Ovary (tissue), 9 donors: ENCODE data around the gene GRWD1. TPM values are rescaled to one million over a fixed set of nuclear protein-coding genes. Genes with fewer than 3 reads are reported as not detected.

Experiments
- DNase-seq, 5 donors: peaks; one replicate each; pipeline ENCODE4 v3.0.0-alpha.2; 2019 to 2020
- H3K27ac ChIP-seq, 2 donors: fragments of 200-600 bp; one replicate each; pipeline versions ENCODE4 v1.5.1 to v1.8.0; 2019 to 2022
- H3K27me3 ChIP-seq: fragments of 200-600 bp; one replicate; pipeline ENCODE4 v1.8.0; 2022
- H3K36me3 ChIP-seq: fragments of 200-600 bp; sonication (generic); one replicate; pipeline ENCODE4 v1.5.1; 2019
- H3K4me1 ChIP-seq: one replicate; pipeline ENCODE4 v1.8.1; 2013; ENCODE audit warnings: mild to moderate bottlenecking, moderate library complexity; ENCODE audit not compliant: insufficient read depth
- H3K4me3 ChIP-seq: fragments of 200-600 bp; sonication (generic); one replicate; pipeline ENCODE4 v1.5.1; 2017
- H3K9me3 ChIP-seq, 2 donors: fragments of 200-600 bp in 1 of 2; sonication (generic) in 1 of 2; one replicate each; pipeline versions ENCODE4 v1.5.1 to v1.8.1; 2013 to 2019; ENCODE audit warnings: mild to moderate bottlenecking in 1 of 2, moderate library complexity in 1 of 2
- CTCF ChIP-seq, 3 donors: fragments of 450-650 bp in 2 of 3; fragments of 200-600 bp in 1 of 3; IDR thresholded peaks; one replicate each; pipeline versions ENCODE4 v1.5.1 to v1.8.0; 2016 to 2022; ENCODE audit warnings: antibody characterized with exemption in 3 of 3, mild to moderate bottlenecking in 1 of 3
- EP300 ChIP-seq: sonication (generic); formaldehyde crosslinking; IDR thresholded peaks from one replicate; pipeline ENCODE4 v1.6.1; 2017; ENCODE audit warnings: antibody characterized with exemption
- POLR2A ChIP-seq: fragments of 450-650 bp; IDR thresholded peaks from one replicate; pipeline ENCODE4 v1.6.1; 2017; ENCODE audit warnings: antibody characterized with exemption, mild to moderate bottlenecking, moderate library complexity
- WGBS, 3 donors: extraction: QIAGEN DNeasy Blood & Tissue Kit in 1 of 3; methylation state at CpG; one replicate each; pipeline versions ENCODE4 v1.1.5 to v1.1.7; 2013 to 2017; 5-methylcytosine and 5-hydroxymethylcytosine counted together
- intact Hi-C, 4 donors: fragments of 100-400 bp; cut with DNase I; formaldehyde crosslinking; loops; one replicate each; pipeline versions ENCODE4 v1.11.0 to v1.15.1; 2022 to 2023
- polyA plus RNA-seq, 2 donors: library from polyadenylated mRNA; stranded (reverse); fragments of 200-250 nt in 1 of 2; fragments of 350-450 nt in 1 of 2; fragmentation: Illumina TruSeq in 1 of 2; extraction: RNeasy Lipid Tissue Mini Kit (QIAGEN cat#74804) in 1 of 2; gene quantifications; one replicate each; pipeline ENCODE4 v1.2.3, GENCODE V29; 2013 to 2014
- total RNA-seq, 7 donors: library from RNA; depleted of rRNA in 2 of 7; stranded (reverse); fragments of >200 nt in 2 of 7; fragmentation: NEBNext Ultra II Directional in 3 of 7; extraction: Animal tissue kit (Norgen Biotek cat#: 25700) in 3 of 7; gene quantifications; one replicate each; pipeline versions ENCODE4 v1.1.0 to v1.2.4, GENCODE V29; 2016 to 2023
- donor health status: DM: no; HTN: no; CAD: no; lungs with moderate emphysema.
- donor health status: DM: no; HTN: no; CAD: no.
- donor health status: Bipolar disorder and iron deficiency.
- donor health status: DM: yes; HTN: yes; CAD: no.
- donor health status: DM: no; HTN: no; CAD: no.
- donor health status: DM: yes; HTN: yes; CAD: no.

The GRWD1 gene
- total and polyA plus RNA-seq, 9 donors, result 9.5 to 41.9 (median 27.9) TPM

- 75 to 83% (median 82%) methylated on average over 14 of the region's 14 CpGs for WGBS, 3 donors
- Histone ChIP-seq H3K9me3 (no peaks in the 10 kb centered on the region), H3K36me3 (no peaks in the 10 kb centered on the region), H3K27ac (no peak overlapping the region), H3K4me1 (peaks cover 7% of the 10 kb centered on the region), H3K4me3 (no peak overlapping the region), H3K27me3 (no peaks in the 10 kb centered on the region)
- DNase-seq, result peak in 1 of 5 donors; percentile 36
- TF ChIP-seq POLR2A, result no peak
- no peak for TF ChIP-seq CTCF (IDR thresholded peaks at IDR 0.05)
- no peak for TF ChIP-seq EP300
- intact Hi-C loops, result no loop called here
Measured at GRCh38 chr19:48473161-48473966, 27.6 kb downstream of the GRWD1 start.

- intact Hi-C loops, result no loop called here
- TF ChIP-seq EP300 (no peak), POLR2A (no peak), CTCF (IDR thresholded peaks at IDR 0.05) (no peak)
- WGBS, 3 donors, result 84 to 89% (median 88%) methylated on average over 16 of the region's 16 CpGs
- Histone ChIP-seq H3K36me3 (no peaks in the 10 kb centered on the region), H3K4me3 (no peak overlapping the region), H3K4me1 (peaks cover 7% of the 10 kb centered on the region), H3K27ac (no peak overlapping the region), H3K27me3 (no peaks in the 10 kb centered on the region), H3K9me3 (no peaks in the 10 kb centered on the region)
- DNase-seq, result no peak
Measured at GRCh38 chr19:48474084-48474592, 28.4 kb downstream of the GRWD1 start.

GRCh38 chr19:48475369-48476068, 29.7 kb downstream of the GRWD1 start:
- Histone ChIP-seq H3K4me1 (peaks cover under 1% of the 10 kb centered on the region), H3K9me3 (no peaks in the 10 kb centered on the region), H3K36me3 (no peaks in the 10 kb centered on the region), H3K27me3 (no peaks in the 10 kb centered on the region), H3K4me3 (no peak overlapping the region), H3K27ac (no peak overlapping the region)
- no peak for TF ChIP-seq POLR2A
- TF ChIP-seq EP300, result no peak
- no peak for TF ChIP-seq CTCF (IDR thresholded peaks at IDR 0.05)
- WGBS, 3 donors, result 57 to 74% (median 60%) methylated on average over 16 to 17 of the region's 17 CpGs
- no peak for DNase-seq
- intact Hi-C loops, result no loop called here

- H3K36me3 ChIP-seq, result no peaks in the 10 kb centered on the region
- 86 to 88% (median 86%) methylated on average over 9 of the region's 9 CpGs for WGBS, 3 donors
- no peak for DNase-seq
- H3K4me3 ChIP-seq, result no peak overlapping the region
- H3K4me1 ChIP-seq, result peaks cover 3% of the 10 kb centered on the region
- no peaks in the 10 kb centered on the region for H3K9me3 ChIP-seq
- intact Hi-C loops, result no loop called here
- no peak overlapping the region for H3K27ac ChIP-seq
- TF ChIP-seq CTCF (IDR thresholded peaks at IDR 0.05) (no peak), EP300 (no peak), POLR2A (no peak)
- no peaks in the 10 kb centered on the region for H3K27me3 ChIP-seq
Measured at GRCh38 chr19:48476176-48476575, 30.4 kb downstream of the GRWD1 start.
